ENCODE data around the gene MAPK12. TPM values are rescaled to one million over a fixed set of nuclear protein-coding genes. Genes with fewer than 3 reads are reported as not detected.

Gene MAPK12
- total RNA-seq: 23.2 TPM

GRCh38 chr22:50261615-50262459 lies at the start of gene MAPK12:
Gene MAPK12 (minus strand): TSS chr22:50261683. CDS start chr22:50261509, 174 bp downstream.
- no peak for DNase-seq (ENCODE audit: low spot score)

- DNase-seq (ENCODE audit: low spot score): no peak
Measured at GRCh38 chr22:50310949-50311444, 49.5 kb upstream of the MAPK12 start.

- no peak for DNase-seq (ENCODE audit: low spot score)
Measured at GRCh38 chr22:50310031-50310722, 48.7 kb upstream of the MAPK12 start.

GRCh38 chr22:50309601-50309991 lies 48.1 kb upstream of the MAPK12 start:
- no peak for DNase-seq (ENCODE audit: low spot score)

GRCh38 chr22:50308986-50309600 lies 47.6 kb upstream of the MAPK12 start:
- DNase-seq (ENCODE audit: low spot score): no peak

GRCh38 chr22:50308597-50308935 lies 47.1 kb upstream of the MAPK12 start:
- peak; percentile 64 for DNase-seq (ENCODE audit: low spot score)

- DNase-seq (ENCODE audit: low spot score): no peak
Measured at GRCh38 chr22:50307890-50308596, 46.6 kb upstream of the MAPK12 start.

GRCh38 chr22:50306753-50307749 lies 45.6 kb upstream of the MAPK12 start, which contains the start of gene PLXNB2:
Gene PLXNB2 (minus strand): TSS chr22:50307646. CDS start chr22:50290584, 17,062 bp downstream.
- DNase-seq (ENCODE audit: low spot score): peak; percentile 72

GRCh38 chr22:50305923-50306566 lies 44.6 kb upstream of the MAPK12 start:
- DNase-seq (ENCODE audit: low spot score): peak; percentile 84

- no peak for DNase-seq (ENCODE audit: low spot score)
Measured at GRCh38 chr22:50305393-50305922, 44.0 kb upstream of the MAPK12 start.

- DNase-seq (ENCODE audit: low spot score): no peak
Measured at GRCh38 chr22:50304528-50305392, 43.3 kb upstream of the MAPK12 start.

- peak; percentile 68 for DNase-seq (ENCODE audit: low spot score)
Measured at GRCh38 chr22:50303848-50304527, 42.5 kb upstream of the MAPK12 start.

GRCh38 chr22:50303515-50303847 lies 42.0 kb upstream of the MAPK12 start:
- no peak for DNase-seq (ENCODE audit: low spot score)

GRCh38 chr22:50302564-50302963 lies 41.1 kb upstream of the MAPK12 start:
- DNase-seq (ENCODE audit: low spot score): no peak

GRCh38 chr22:50302041-50302541 lies 40.6 kb upstream of the MAPK12 start:
- no peak for DNase-seq (ENCODE audit: low spot score)

GRCh38 chr22:50301581-50301991 lies 40.1 kb upstream of the MAPK12 start:
- no peak for DNase-seq (ENCODE audit: low spot score)

GRCh38 chr22:50300620-50301257 lies 39.3 kb upstream of the MAPK12 start:
- no peak for DNase-seq (ENCODE audit: low spot score)

Data from mucosa of gallbladder (tissue), 1 donor.